Endothelial cell (in vitro differentiated cells): Measurements from ENCODE around the gene NAA38. TPM values are rescaled to one million over a fixed set of nuclear protein-coding genes. Genes with fewer than 3 reads are reported as not detected.
"Not testable (repeated sequence)": the region's sequence is repeated elsewhere in the genome, so short reads cannot be mapped to it uniquely, and the experiment has no call there.

ENCODE experiments used
- DNase-seq: peaks from one replicate; pipeline ENCODE4 v3.0.0; 2021; ENCODE audit warnings: low spot score
- H3K27ac Mint-ChIP-seq: one replicate; pipeline ENCODE4 v1.8.0; 2021; ENCODE audit warnings: mixed read lengths, inconsistent platforms; ENCODE audit not compliant: unreplicated experiment
- H3K27me3 Mint-ChIP-seq: one replicate; pipeline ENCODE4 v1.8.0; 2021; ENCODE audit warnings: mild to moderate bottlenecking, moderate library complexity, mixed read lengths, inconsistent platforms; ENCODE audit not compliant: unreplicated experiment
- H3K36me3 Mint-ChIP-seq: one replicate; pipeline ENCODE4 v1.8.0; 2021; ENCODE audit warnings: mild to moderate bottlenecking, low read depth, mixed read lengths, inconsistent platforms; ENCODE audit not compliant: unreplicated experiment
- H3K4me1 Mint-ChIP-seq: one replicate; pipeline ENCODE4 v1.8.0; 2021; ENCODE audit warnings: mild to moderate bottlenecking, mixed read lengths, inconsistent platforms; ENCODE audit not compliant: unreplicated experiment
- H3K4me3 Mint-ChIP-seq: one replicate; pipeline ENCODE4 v1.8.0; 2021; ENCODE audit warnings: mild to moderate bottlenecking, mixed read lengths, inconsistent platforms; ENCODE audit not compliant: unreplicated experiment
- H3K9me3 Mint-ChIP-seq: one replicate; pipeline ENCODE4 v1.8.0; 2021; ENCODE audit warnings: mixed read lengths, inconsistent platforms; ENCODE audit not compliant: unreplicated experiment
- total RNA-seq: library from RNA; stranded (reverse); fragmentation: NEBNext Ultra II Directional; extraction: Animal tissue kit (Norgen Biotek cat#: 25700); gene quantifications from one replicate; pipeline ENCODE4 v1.2.1, GENCODE V29; 2021; ENCODE audit not compliant: unreplicated experiment
- TF ChIP-seq, protein P1 (sequence below): fragments of 200-600 bp; sonication (generic); IDR thresholded peaks from one replicate; pipeline ENCODE4 v1.5.0; 2021; ENCODE audit warnings: antibody characterized with exemption; ENCODE audit not compliant: unreplicated experiment

Gene NAA38
- total RNA-seq, 1 donor from 2014 or later = 97.9 TPM

DNA sequence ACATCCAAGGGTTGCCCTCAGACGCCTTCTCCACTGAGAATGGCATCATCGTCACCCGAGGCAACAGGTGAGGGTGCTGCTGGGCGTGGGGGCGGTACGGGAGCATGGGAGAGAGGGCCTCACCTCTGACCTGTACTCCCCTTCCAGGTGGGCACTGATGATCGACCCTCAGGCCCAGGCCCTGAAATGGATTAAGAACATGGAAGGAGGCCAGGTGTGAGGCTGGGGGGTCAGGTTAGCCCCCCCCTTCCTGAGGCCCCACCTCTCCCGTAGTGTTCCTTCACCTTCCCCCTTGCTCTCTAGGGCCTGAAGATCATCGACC lies 39.8 kb downstream of the NAA38 start:
- TF ChIP-seq, protein P1, sequence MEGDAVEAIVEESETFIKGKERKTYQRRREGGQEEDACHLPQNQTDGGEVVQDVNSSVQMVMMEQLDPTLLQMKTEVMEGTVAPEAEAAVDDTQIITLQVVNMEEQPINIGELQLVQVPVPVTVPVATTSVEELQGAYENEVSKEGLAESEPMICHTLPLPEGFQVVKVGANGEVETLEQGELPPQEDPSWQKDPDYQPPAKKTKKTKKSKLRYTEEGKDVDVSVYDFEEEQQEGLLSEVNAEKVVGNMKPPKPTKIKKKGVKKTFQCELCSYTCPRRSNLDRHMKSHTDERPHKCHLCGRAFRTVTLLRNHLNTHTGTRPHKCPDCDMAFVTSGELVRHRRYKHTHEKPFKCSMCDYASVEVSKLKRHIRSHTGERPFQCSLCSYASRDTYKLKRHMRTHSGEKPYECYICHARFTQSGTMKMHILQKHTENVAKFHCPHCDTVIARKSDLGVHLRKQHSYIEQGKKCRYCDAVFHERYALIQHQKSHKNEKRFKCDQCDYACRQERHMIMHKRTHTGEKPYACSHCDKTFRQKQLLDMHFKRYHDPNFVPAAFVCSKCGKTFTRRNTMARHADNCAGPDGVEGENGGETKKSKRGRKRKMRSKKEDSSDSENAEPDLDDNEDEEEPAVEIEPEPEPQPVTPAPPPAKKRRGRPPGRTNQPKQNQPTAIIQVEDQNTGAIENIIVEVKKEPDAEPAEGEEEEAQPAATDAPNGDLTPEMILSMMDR = no peak
- no peaks in the 10 kb centered on the region for H3K4me1 Mint-ChIP-seq
- peaks cover 5% of the 10 kb centered on the region for H3K27me3 Mint-ChIP-seq
- H3K27ac Mint-ChIP-seq = no peak overlapping the region
- DNase-seq = no peak
- H3K9me3 Mint-ChIP-seq = no peaks in the 10 kb centered on the region
- H3K36me3 Mint-ChIP-seq = no peaks in the 10 kb centered on the region
- peak overlapping the region; percentile 65 for H3K4me3 Mint-ChIP-seq

DNA sequence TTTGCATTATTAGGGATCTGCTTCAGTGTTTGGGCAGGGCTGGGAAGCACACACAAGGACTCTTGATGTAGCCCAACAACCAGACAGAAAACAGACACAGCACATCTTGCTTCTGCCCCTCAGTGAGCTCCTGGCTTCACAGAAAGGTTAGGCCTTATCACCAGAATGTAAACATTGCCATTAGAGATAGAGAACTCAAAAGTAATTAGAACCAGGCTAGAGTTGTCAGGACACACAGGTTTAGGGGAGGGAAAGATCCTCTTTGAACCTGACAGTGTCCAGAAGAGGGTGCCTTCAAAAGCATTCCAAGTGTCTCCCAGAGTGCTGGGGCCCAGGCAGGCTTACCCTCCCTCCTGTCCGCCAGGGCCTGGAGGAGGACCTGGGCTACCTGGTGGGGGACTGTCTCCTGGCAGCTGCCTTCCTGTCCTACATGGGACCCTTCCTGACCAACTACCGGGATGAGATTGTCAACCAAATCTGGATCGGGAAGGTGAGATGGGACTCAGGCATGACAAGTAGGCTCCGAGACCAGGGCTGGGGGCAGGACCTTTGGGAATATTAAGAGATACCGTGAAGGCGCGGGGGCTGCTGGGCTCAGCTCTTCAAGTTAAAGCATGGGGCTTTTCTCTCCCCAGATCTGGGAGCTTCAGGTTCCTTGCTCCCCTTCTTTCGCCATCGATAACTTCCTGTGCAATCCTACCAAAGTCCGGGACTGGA lies 40.3 kb downstream of the NAA38 start:
- Mint-ChIP-seq H3K36me3 (no peaks in the 10 kb centered on the region), H3K4me1 (no peaks in the 10 kb centered on the region), H3K27me3 (peaks cover 5% of the 10 kb centered on the region), H3K4me3 (no peak overlapping the region), H3K9me3 (no peaks in the 10 kb centered on the region), H3K27ac (no peak overlapping the region)
- DNase-seq = no peak
- TF ChIP-seq, protein P1 = no peak

DNA sequence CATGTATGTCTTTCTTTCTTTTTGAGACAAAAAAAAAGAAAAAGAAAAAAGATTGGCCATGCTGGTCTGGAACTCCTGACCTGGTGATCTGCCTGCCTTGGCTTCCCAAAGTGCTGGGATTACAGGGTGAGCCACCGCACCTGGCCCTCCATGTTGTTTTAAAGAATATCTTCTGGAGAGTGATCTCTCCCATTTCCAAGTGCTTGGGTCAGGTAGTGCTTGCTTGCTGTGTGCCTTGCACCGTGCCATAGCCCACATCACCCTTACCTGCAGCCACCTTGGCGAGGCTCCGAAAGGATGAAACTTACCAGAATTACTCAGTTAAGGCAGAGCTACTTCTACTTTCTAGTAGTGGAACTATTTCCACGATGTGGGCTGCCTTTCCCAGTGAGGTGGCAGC lies 42.4 kb downstream of the NAA38 start:
- H3K27ac Mint-ChIP-seq = no peak overlapping the region
- H3K36me3 Mint-ChIP-seq = no peaks in the 10 kb centered on the region
- H3K27me3 Mint-ChIP-seq = peaks cover 5% of the 10 kb centered on the region
- no peaks in the 10 kb centered on the region for H3K4me1 Mint-ChIP-seq
- H3K9me3 Mint-ChIP-seq = no peaks in the 10 kb centered on the region
- no peak for DNase-seq
- TF ChIP-seq, protein P1 = no peak
- no peak overlapping the region for H3K4me3 Mint-ChIP-seq

DNA sequence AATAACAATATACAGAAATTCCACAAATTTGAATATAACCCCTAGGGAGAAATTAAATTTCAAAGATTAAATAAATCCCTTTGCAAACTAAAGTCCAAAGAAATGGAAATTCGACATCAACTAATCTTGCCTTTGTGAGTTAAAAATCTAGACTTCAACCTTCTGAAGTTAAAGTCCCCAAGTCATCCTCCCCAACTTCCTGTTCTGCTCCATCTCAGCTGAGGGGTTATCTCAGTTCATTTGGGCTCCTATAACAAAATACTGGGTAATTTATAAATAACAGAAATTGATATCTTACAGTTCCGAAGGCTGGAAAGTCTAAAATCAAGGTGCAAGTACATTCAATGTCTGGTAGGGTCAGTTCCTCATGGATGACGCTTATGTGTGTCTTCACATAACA lies 46.1 kb downstream of the NAA38 start:
- no peak for DNase-seq
- TF ChIP-seq, protein P1 = no peak
- Mint-ChIP-seq H3K4me1 (no peaks in the 10 kb centered on the region), H3K9me3 (no peaks in the 10 kb centered on the region), H3K36me3 (no peaks in the 10 kb centered on the region), H3K27ac (no peak overlapping the region), H3K4me3 (no peak overlapping the region), H3K27me3 (peaks cover 5% of the 10 kb centered on the region)

DNA sequence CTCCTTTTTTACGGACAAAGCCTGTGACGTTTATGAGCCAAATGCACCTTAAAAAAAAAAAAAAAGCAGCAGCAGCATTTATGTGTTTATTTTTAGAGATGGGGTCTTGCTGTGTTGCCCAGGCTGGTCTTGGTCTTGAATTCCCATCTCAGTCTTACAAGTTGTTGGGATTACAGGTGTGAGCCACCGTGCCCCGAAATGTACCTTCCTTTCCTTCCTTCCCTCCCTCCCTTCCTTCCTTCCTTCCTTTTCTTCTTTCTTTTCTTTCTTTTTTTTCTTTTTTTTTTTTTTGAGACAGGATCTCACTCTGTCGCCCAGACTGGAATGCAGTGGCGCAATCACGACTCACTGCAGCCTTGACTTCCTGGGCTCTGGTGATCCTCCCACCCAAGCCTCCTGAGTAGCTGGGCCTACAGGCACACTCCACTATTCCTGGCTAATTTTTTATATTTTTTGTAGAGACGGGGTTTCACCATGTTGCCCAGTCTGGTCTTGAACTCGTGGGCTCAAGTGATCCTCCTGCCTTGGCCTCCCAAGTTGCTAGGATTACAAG lies 47.5 kb downstream of the NAA38 start:
- H3K36me3 Mint-ChIP-seq, H3K27me3 Mint-ChIP-seq, H3K4me1 Mint-ChIP-seq, H3K27ac Mint-ChIP-seq, H3K4me3 Mint-ChIP-seq, DNase-seq, H3K9me3 Mint-ChIP-seq: not testable (repeated sequence)
